ENCODE results near the gene THRA. TPM values are rescaled to one million over a fixed set of nuclear protein-coding genes. Genes with fewer than 3 reads are reported as not detected.
A peak's percentile ranks its signal among the peaks of the same experiment; 100 is the strongest.

Gene THRA
- total RNA-seq, 4 donors from 2014 or later = 32.6 to 69.9 (median 48.9) TPM

DNA sequence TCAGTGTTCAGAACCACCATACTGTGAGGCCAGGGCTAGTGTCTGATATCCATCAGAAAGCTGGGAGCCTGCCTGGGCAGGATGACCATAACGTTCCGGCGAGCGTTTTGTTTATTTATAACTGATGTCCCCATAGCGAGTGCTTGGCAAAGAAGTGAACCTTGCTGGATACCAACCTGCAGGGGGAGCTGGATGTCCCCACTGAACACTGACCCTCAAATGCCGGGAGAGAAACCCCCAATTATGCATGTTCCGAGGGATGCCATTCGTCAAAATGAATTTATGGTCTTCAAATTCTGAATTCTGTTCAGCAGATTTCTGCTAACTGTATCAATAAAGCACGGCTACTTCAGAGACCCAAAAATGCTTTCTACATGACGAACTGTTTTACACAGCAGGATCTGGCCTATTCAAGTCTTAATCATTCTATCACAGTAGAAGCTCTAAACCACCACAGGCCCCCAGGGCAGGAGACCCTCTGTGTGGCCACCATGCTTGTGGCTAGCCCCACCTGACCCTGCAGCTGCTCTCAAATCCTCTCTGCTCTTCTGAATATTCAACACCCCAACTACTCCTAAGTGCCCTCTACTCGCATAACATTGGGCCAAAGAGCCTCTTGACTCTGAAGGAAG, 23.8 kb upstream of the THRA start:
- Histone ChIP-seq H3K4me1 (peaks cover 5% of the 10 kb centered on the region), H3K27me3 (no peaks in the 10 kb centered on the region), H3K9me3 (no peaks in the 10 kb centered on the region), H3K36me3 (peaks cover 33% of the 10 kb centered on the region), H3K4me3 (no peak overlapping the region), H3K27ac (peak overlapping the region; percentile 53)
- TF ChIP-seq POLR2AphosphoS5 (IDR thresholded peaks at IDR 0.05) (peak in 2 of 3 donors; percentile 8 to 18), EP300 (IDR thresholded peaks at IDR 0.05) (no peak), POLR2A (IDR thresholded peaks at IDR 0.05) (no peak)
- TF ChIP-seq, protein P1, sequence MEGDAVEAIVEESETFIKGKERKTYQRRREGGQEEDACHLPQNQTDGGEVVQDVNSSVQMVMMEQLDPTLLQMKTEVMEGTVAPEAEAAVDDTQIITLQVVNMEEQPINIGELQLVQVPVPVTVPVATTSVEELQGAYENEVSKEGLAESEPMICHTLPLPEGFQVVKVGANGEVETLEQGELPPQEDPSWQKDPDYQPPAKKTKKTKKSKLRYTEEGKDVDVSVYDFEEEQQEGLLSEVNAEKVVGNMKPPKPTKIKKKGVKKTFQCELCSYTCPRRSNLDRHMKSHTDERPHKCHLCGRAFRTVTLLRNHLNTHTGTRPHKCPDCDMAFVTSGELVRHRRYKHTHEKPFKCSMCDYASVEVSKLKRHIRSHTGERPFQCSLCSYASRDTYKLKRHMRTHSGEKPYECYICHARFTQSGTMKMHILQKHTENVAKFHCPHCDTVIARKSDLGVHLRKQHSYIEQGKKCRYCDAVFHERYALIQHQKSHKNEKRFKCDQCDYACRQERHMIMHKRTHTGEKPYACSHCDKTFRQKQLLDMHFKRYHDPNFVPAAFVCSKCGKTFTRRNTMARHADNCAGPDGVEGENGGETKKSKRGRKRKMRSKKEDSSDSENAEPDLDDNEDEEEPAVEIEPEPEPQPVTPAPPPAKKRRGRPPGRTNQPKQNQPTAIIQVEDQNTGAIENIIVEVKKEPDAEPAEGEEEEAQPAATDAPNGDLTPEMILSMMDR (IDR thresholded peaks at IDR 0.05) = peak; percentile 50 to 51
- 33% methylated on average over 11 of the region's 11 CpGs for WGBS
- DNase-seq (ENCODE audit: low spot score in 2 of 2) = peak; percentile 89 to 90

DNA sequence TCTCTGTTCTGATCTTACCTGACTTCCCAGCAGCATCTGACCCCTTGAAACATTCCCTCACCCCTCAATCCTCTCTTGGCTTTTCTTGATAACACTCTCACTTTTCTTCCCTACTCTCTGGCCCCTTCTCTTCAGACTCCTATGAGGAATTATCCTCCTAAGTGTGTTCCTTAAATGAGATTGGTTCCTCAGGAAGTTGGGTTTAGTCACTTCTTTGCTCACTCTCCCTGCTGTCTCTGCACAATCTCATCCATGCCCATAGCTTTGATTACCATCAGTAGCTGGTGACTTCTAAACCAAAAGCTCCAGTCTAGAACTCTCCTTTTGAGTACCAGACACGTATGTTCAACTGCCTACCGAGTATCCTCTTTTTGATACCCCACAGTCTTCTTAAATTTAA, 21.6 kb upstream of the THRA start:
- no peaks in the 10 kb centered on the region for H3K27me3 ChIP-seq
- 90% methylated on average over 2 of the region's 2 CpGs for WGBS
- TF ChIP-seq, protein P1 (IDR thresholded peaks at IDR 0.05) = no peak
- TF ChIP-seq EP300 (IDR thresholded peaks at IDR 0.05) = no peak
- no peak for TF ChIP-seq POLR2A (IDR thresholded peaks at IDR 0.05)
- no peak for TF ChIP-seq POLR2AphosphoS5 (IDR thresholded peaks at IDR 0.05)
- H3K4me1 ChIP-seq = peaks cover 5% of the 10 kb centered on the region
- H3K9me3 ChIP-seq = no peaks in the 10 kb centered on the region
- H3K36me3 ChIP-seq = peaks cover 31% of the 10 kb centered on the region
- H3K27ac ChIP-seq = no peak overlapping the region
- DNase-seq (ENCODE audit: low spot score in 2 of 2) = no peak
- no peak overlapping the region for H3K4me3 ChIP-seq

DNA sequence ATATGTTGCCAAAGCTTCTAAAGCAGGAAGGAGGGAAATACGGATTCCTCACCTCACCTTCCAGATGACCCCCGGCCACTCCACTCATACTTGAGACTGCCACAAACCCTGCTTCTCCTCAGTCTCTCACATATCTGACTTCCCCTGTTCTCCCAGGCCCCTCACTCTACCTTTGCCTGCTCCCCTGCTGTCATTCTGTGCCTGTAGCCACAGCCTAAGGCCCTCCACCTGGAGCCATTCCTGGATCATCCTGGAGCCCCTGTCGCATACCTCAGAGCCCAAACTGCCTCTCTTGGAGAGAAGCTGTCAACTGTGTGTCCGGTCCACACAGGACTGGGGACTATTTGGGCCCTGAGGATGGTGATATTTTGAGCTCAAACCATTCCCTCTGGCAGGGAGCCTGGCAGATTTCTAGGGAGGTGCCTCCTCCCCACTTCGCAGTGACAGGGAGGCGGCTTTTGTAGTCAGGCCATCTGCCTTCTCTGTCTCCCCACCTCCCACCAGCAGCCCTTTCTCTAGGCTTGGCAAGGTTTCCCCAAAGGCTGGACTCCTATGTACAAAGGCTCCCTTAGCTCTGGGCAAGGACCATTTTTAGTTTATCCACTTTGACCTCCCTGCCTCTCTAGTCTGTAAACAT, 6.3 kb upstream of the THRA start:
- 65% methylated on average over 6 of the region's 6 CpGs for WGBS
- no peak for DNase-seq (ENCODE audit: low spot score in 2 of 2)
- TF ChIP-seq, protein P1 (IDR thresholded peaks at IDR 0.05) = no peak
- TF ChIP-seq POLR2AphosphoS5 (IDR thresholded peaks at IDR 0.05) (no peak), EP300 (IDR thresholded peaks at IDR 0.05) (no peak), POLR2A (IDR thresholded peaks at IDR 0.05) (no peak)
- H3K9me3 ChIP-seq = no peaks in the 10 kb centered on the region
- H3K4me1 ChIP-seq = peaks cover 40% of the 10 kb centered on the region
- H3K27ac ChIP-seq = no peak overlapping the region
- peaks cover 16% of the 10 kb centered on the region for H3K36me3 ChIP-seq
- H3K27me3 ChIP-seq = no peaks in the 10 kb centered on the region
- no peak overlapping the region for H3K4me3 ChIP-seq

DNA sequence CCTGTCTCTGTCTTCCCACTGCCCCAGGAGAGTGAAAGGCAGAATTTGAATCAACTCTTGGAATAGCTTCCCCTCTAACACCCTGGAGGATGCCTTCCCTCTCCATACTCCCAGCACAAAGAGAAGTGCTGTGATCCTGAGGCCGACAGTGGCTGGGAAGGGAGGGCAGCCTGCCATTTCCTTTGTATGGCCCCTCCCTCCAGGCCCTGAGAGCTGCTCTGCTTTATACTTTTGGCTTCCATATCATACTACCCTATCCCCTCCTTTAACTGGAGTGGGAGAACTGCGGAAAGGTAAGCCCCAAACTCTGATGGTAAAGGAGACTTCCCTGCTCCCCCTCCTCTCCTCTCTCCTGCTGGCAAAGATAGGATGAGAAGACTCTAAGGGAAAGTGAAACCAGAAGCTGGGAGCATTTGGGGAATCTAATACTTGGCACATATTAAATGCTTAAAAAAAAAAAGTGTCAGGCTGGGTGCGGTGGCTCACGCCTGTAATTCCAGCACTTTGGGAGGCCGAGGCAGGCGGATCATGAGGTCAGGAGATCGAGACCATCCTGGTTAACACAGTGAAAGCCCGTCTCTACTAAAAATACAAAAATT, 4.5 kb upstream of the THRA start:
- no peak for DNase-seq (ENCODE audit: low spot score in 2 of 2)
- Histone ChIP-seq H3K9me3 (no peaks in the 10 kb centered on the region), H3K27ac (peak overlapping the region; percentile 54), H3K36me3 (no peaks in the 10 kb centered on the region), H3K4me1 (peaks cover 45% of the 10 kb centered on the region), H3K4me3 (no peak overlapping the region), H3K27me3 (no peaks in the 10 kb centered on the region)
- no peak for TF ChIP-seq POLR2A (IDR thresholded peaks at IDR 0.05)
- TF ChIP-seq POLR2AphosphoS5 (IDR thresholded peaks at IDR 0.05) = no peak
- TF ChIP-seq EP300 (IDR thresholded peaks at IDR 0.05) = no peak
- TF ChIP-seq, protein P1 (IDR thresholded peaks at IDR 0.05) = no peak
- WGBS = 24% methylated on average over 8 of the region's 8 CpGs

DNA sequence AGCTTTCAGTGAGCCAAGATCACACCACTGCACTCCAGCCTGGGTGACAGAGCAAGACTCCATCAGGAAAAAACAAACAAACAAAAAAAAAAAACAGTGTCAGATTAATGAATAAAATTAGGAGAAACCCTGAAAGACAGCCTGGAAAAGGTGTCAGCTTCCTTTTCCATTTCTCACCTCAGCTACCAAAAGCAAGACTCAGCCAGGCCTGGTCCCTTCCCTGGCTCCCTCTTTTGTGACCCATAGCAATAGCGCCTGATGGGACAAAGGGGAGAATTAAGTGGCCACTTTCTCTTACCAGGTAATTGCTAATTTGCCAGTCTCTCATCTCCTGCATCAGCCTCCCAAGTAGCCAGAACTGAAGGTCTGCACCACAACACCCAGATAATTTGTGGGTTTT, 3.9 kb upstream of the THRA start:
- H3K4me1 ChIP-seq = peaks cover 43% of the 10 kb centered on the region
- H3K27ac ChIP-seq = peak overlapping the region; percentile 54
- TF ChIP-seq, protein P1 (IDR thresholded peaks at IDR 0.05) = no peak
- no peak for TF ChIP-seq EP300 (IDR thresholded peaks at IDR 0.05)
- TF ChIP-seq POLR2A (IDR thresholded peaks at IDR 0.05) = no peak
- TF ChIP-seq POLR2AphosphoS5 (IDR thresholded peaks at IDR 0.05) = no peak
- H3K36me3 ChIP-seq = no peaks in the 10 kb centered on the region
- no peaks in the 10 kb centered on the region for H3K9me3 ChIP-seq
- H3K4me3 ChIP-seq = no peak overlapping the region
- WGBS = 100% methylated on average over 1 of the region's 1 CpG
- DNase-seq (ENCODE audit: low spot score in 2 of 2) = no peak
- no peaks in the 10 kb centered on the region for H3K27me3 ChIP-seq

Data from suprapubic skin (tissue), 4 donors.